Breast epithelium (tissue), 4 donors: Measurements from ENCODE around the gene MROH9. TPM values are rescaled to one million over a fixed set of nuclear protein-coding genes. Genes with fewer than 3 reads are reported as not detected.
A peak's percentile ranks its signal among the peaks of the same experiment; 100 is the strongest.
"Not testable (repeated sequence)": the region's sequence is repeated elsewhere in the genome, so short reads cannot be mapped to it uniquely, and the experiment has no call there.

Experiments used
- DNase-seq, 2 donors: peaks; one replicate each; pipeline ENCODE4 v3.0.0-alpha.2; 2019; ENCODE audit warnings: low spot score in 2 of 2
- H3K27ac ChIP-seq, 2 donors: fragments of 200-600 bp; sonication (generic) in 1 of 2; one replicate each; pipeline ENCODE4 v1.5.1; 2016 to 2019; ENCODE audit warnings: mild to moderate bottlenecking in 1 of 2
- H3K27me3 ChIP-seq, 2 donors: fragments of 200-600 bp; sonication (generic) in 1 of 2; one replicate each; pipeline versions ENCODE4 v1.5.1 to v1.6.0; 2017 to 2019; ENCODE audit warnings: control low read depth in 1 of 2, mild to moderate bottlenecking in 1 of 2
- H3K36me3 ChIP-seq: fragments of 200-600 bp; one replicate; pipeline ENCODE4 v1.5.1; 2019
- H3K4me1 ChIP-seq, 2 donors: fragments of 200-600 bp; sonication (generic); one replicate each; pipeline ENCODE4 v1.5.1; 2016 to 2019; ENCODE audit warnings: control low read depth in 1 of 2
- H3K4me3 ChIP-seq, 3 donors: fragments of 200-600 bp; sonication (generic); 1 replicate in 2 of 3; 2 replicates in 1 of 3; pipeline ENCODE4 v1.5.1; 2016 to 2019; ENCODE audit warnings: mild to moderate bottlenecking in 3 of 3, moderate library complexity in 2 of 3
- H3K9me3 ChIP-seq, 2 donors: fragments of 200-600 bp; sonication (generic) in 1 of 2; one replicate each; pipeline ENCODE4 v1.5.1; 2016 to 2019; ENCODE audit warnings: control low read depth in 1 of 2
- CTCF ChIP-seq, 3 donors: fragments of 450-650 bp; IDR thresholded peaks; one replicate each; pipeline ENCODE4 v1.5.1; 2016 to 2017; ENCODE audit warnings: antibody characterized with exemption in 3 of 3, mild to moderate bottlenecking in 3 of 3, moderate library complexity in 3 of 3
- POLR2A ChIP-seq: fragments of 450-650 bp; IDR thresholded peaks from one replicate; pipeline ENCODE4 v1.6.1; 2016; ENCODE audit warnings: antibody characterized with exemption, mild to moderate bottlenecking, moderate library complexity
- POLR2AphosphoS5 ChIP-seq, 3 donors: sonication (generic); formaldehyde crosslinking; IDR thresholded peaks; one replicate each; pipeline ENCODE4 v1.6.1; 2017; ENCODE audit warnings: antibody characterized with exemption in 3 of 3
- intact Hi-C: fragments of 100-400 bp; cut with DNase I; formaldehyde crosslinking; loops from one replicate; pipeline ENCODE4 v1.15.1; 2023; ENCODE audit warnings: low total_unique reads
- total RNA-seq, 3 donors: library from RNA; depleted of rRNA; stranded (reverse); fragments of >200 nt; gene quantifications; one replicate each; pipeline ENCODE4 v1.1.0, GENCODE V29; 2016

Gene MROH9
- total RNA-seq, 3 donors from 2014 or later, result not detected

DNA sequence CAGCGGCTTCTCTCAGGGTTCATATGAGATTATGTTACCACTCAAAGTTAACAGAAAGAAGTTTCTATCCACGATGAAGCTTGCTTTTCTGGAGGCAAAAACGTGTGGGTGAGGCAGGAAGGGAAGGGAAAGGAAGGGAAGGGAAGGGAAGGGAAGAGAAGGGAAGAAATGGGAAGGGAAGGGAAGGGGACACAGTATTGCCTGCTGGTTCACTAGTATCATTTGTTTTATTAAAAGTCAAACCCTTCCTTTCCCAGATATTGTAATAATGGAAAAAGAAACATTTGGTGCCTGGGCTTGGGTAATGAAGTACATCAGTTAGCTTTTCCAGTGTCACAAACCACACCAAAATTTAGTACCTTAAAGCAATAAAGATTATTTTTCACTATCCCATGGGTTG lies 18.0 kb upstream of the MROH9 start:
- Histone ChIP-seq H3K27me3 (no peaks in the 10 kb centered on the region), H3K4me3 (no peak overlapping the region), H3K36me3 (no peaks in the 10 kb centered on the region), H3K9me3 (peaks cover 6 to 23% of the 10 kb centered on the region in 2 donors), H3K27ac (peak overlapping the region in 1 of 2 donors; percentile 11), H3K4me1 (no peaks in the 10 kb centered on the region)
- no peak for DNase-seq
- intact Hi-C loops, result no loop called here
- no peak for TF ChIP-seq CTCF (IDR thresholded peaks at IDR 0.05)

DNA sequence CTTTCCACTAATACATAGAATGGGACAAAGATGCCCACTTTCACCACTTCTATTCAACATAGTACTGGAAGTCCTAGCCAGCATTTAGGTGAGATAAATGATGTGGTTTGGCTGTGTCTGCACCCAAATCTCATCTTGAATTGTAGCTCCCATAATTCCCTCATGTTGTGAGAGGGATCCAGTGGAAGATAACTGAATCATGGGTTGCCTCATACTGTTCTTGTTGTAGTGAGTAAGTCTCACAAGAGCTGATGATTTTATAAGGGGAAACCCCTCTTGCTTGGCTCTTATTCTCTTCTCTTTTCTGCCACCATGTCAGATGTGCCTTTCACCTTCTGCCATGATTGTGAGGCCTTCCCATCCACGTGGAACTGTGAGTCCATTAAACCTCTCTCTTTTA lies 10.7 kb upstream of the MROH9 start:
- H3K9me3 ChIP-seq, result peaks cover 6 to 23% of the 10 kb centered on the region in 2 donors
- H3K27me3 ChIP-seq, H3K27ac ChIP-seq, H3K36me3 ChIP-seq, H3K4me3 ChIP-seq, DNase-seq, H3K4me1 ChIP-seq, intact Hi-C loops: not testable (repeated sequence)

GRCh38 chr1:170927955-170928840 lies 7.1 kb upstream of the MROH9 start:
- intact Hi-C loops, result no loop called here
- Histone ChIP-seq H3K4me1 (no peaks in the 10 kb centered on the region), H3K27me3 (no peaks in the 10 kb centered on the region), H3K27ac (peak overlapping the region; percentile 56 to 67), H3K36me3 (no peaks in the 10 kb centered on the region), H3K4me3 (no peak overlapping the region), H3K9me3 (no peaks in the 10 kb centered on the region)
- DNase-seq, result no peak
- TF ChIP-seq CTCF (IDR thresholded peaks at IDR 0.05), result no peak
- TF ChIP-seq POLR2A, result no peak
- TF ChIP-seq POLR2AphosphoS5 (IDR thresholded peaks at IDR 0.05), result no peak

DNA sequence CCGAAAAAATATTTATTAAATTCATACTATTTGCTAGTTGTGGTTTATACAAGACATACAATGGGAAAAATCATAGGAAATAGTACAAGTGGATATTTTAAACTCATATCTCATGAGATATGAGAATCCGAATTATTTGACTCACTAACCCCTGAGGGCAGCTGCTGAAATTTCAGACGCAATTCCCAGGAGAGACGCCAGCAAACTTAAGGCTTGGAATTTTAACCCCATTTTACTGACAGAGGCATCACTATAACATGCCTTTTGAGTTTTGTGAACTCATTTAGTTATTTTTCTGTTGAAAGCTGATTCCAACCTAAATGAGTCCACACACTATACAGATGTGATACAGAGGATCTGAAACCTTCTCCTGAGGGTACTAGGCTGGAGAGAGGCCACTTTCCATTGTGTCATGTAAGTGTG lies 5.9 kb upstream of the MROH9 start:
- peak overlapping the region; percentile 62 to 67 for H3K27ac ChIP-seq
- TF ChIP-seq CTCF (IDR thresholded peaks at IDR 0.05), result no peak
- TF ChIP-seq POLR2AphosphoS5 (IDR thresholded peaks at IDR 0.05), result no peak
- TF ChIP-seq POLR2A, result no peak
- no peaks in the 10 kb centered on the region for H3K27me3 ChIP-seq
- no peaks in the 10 kb centered on the region for H3K9me3 ChIP-seq
- no peak for DNase-seq
- intact Hi-C loops, result no loop called here
- peak overlapping the region in 2 of 3 donors; percentile 8 to 14 for H3K4me3 ChIP-seq
- H3K4me1 ChIP-seq, result no peaks in the 10 kb centered on the region
- H3K36me3 ChIP-seq, result no peaks in the 10 kb centered on the region

- TF ChIP-seq CTCF (IDR thresholded peaks at IDR 0.05), result peak; percentile 60 to 75 (median 62)
- TF ChIP-seq POLR2AphosphoS5 (IDR thresholded peaks at IDR 0.05), result peak in 1 of 3 donors; percentile 46
- TF ChIP-seq POLR2A, result no peak
- Histone ChIP-seq H3K27ac (peak overlapping the region; percentile 62 to 67), H3K36me3 (no peaks in the 10 kb centered on the region), H3K4me1 (no peaks in the 10 kb centered on the region), H3K27me3 (no peaks in the 10 kb centered on the region), H3K4me3 (peak overlapping the region in 2 of 3 donors; percentile 8 to 14), H3K9me3 (no peaks in the 10 kb centered on the region)
- DNase-seq, result peak in 1 of 2 donors; percentile 30
- intact Hi-C loops, result no loop called here
These were observed 5.3 kb upstream of the MROH9 start for GRCh38 chr1:170929835-170930554.
